Measurements from ENCODE around the gene ARID1B. TPM values are rescaled to one million over a fixed set of nuclear protein-coding genes. Genes with fewer than 3 reads are reported as not detected.
"Not testable (repeated sequence)": the region's sequence is repeated elsewhere in the genome, so short reads cannot be mapped to it uniquely, and the experiment has no call there.

ARID1B gene
- total and polyA plus RNA-seq, 4 donors = 7.0 to 49.0 (median 24.2) TPM

- 86% methylated on average over 4 of the region's 4 CpGs for WGBS
- H3K4me3 ChIP-seq (ENCODE audit: low read depth in 1 of 3, low read length in 3 of 3) = no peak overlapping the region
- no peak for TF ChIP-seq HNF4G (IDR thresholded peaks at IDR 0.05)
- TF ChIP-seq YY1 (IDR thresholded peaks at IDR 0.05) = no peak
- no peak for TF ChIP-seq JUND (IDR thresholded peaks at IDR 0.05)
- TF ChIP-seq NR2F2 (IDR thresholded peaks at IDR 0.05) = no peak
- no peak for TF ChIP-seq HNF4A (conservative IDR thresholded peaks at IDR 0.05)
- no peak for TF ChIP-seq SP1 (IDR thresholded peaks at IDR 0.05)
- TF ChIP-seq, protein P1, sequence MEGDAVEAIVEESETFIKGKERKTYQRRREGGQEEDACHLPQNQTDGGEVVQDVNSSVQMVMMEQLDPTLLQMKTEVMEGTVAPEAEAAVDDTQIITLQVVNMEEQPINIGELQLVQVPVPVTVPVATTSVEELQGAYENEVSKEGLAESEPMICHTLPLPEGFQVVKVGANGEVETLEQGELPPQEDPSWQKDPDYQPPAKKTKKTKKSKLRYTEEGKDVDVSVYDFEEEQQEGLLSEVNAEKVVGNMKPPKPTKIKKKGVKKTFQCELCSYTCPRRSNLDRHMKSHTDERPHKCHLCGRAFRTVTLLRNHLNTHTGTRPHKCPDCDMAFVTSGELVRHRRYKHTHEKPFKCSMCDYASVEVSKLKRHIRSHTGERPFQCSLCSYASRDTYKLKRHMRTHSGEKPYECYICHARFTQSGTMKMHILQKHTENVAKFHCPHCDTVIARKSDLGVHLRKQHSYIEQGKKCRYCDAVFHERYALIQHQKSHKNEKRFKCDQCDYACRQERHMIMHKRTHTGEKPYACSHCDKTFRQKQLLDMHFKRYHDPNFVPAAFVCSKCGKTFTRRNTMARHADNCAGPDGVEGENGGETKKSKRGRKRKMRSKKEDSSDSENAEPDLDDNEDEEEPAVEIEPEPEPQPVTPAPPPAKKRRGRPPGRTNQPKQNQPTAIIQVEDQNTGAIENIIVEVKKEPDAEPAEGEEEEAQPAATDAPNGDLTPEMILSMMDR (IDR thresholded peaks at IDR 0.05; ENCODE audit: low read depth, low read length, missing input control) = no peak
- TF ChIP-seq RAD21 (IDR thresholded peaks at IDR 0.05) = no peak
- TF ChIP-seq RXRA (IDR thresholded peaks at IDR 0.05) = no peak
- no peak for TF ChIP-seq FOXA1 (IDR thresholded peaks at IDR 0.05)
- no peak for TF ChIP-seq FOXA2 (IDR thresholded peaks at IDR 0.05)
- peaks cover 6 to 16% (median 10%) of the 10 kb centered on the region in 4 donors for H3K4me1 ChIP-seq (ENCODE audit: control insufficient read depth in 4 of 4, insufficient read depth in 4 of 4, low read length in 3 of 4)
- H3K9me3 ChIP-seq (ENCODE audit: control insufficient read depth in 4 of 4, low read length in 3 of 4) = no peaks in the 10 kb centered on the region
- no peak overlapping the region for H3K9ac ChIP-seq (ENCODE audit: low read depth in 1 of 2, low read length in 2 of 2)
- H3K36me3 ChIP-seq (ENCODE audit: control insufficient read depth in 4 of 4, insufficient read depth in 3 of 4, low read depth in 1 of 4, low read length in 3 of 4) = no peaks in the 10 kb centered on the region
- DNase-seq (ENCODE audit: low spot score) = no peak
- H3K27me3 ChIP-seq (ENCODE audit: control insufficient read depth in 4 of 4, insufficient read depth in 4 of 4, low read length in 3 of 4) = no peaks in the 10 kb centered on the region
- no peak overlapping the region for H3K27ac ChIP-seq (ENCODE audit: low read depth in 1 of 2, low read length in 2 of 2)
These were observed 166.6 kb downstream of the ARID1B start for GRCh38 chr6:156943816-156944215.

GRCh38 chr6:156944412-156944811, 167.2 kb downstream of the ARID1B start:
- DNase-seq (ENCODE audit: low spot score) = no peak
- H3K4me1 ChIP-seq (ENCODE audit: control insufficient read depth in 4 of 4, insufficient read depth in 4 of 4, low read length in 3 of 4) = peaks cover 6 to 15% (median 9%) of the 10 kb centered on the region in 4 donors

DNA sequence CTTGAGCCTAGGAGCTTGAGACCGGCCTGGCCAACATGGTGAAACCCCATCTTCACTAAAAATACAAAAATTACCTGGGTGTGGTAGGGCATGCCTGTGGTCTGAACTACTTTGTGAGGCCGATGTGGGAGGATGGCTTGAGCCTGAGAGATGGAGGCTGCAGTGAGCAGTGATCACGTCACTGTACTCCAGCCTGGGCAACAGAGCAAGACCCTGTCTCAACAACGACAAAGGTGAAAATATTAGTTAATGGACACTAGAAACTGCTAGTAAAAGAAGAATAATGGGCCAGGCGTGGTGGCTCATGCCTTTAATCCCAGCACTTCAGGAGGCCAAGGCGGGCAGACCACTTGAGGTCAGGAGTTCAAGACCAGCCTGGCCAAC, 168.6 kb downstream of the ARID1B start:
- not testable (repeated sequence) for DNase-seq (ENCODE audit: low spot score); H3K9me3 ChIP-seq (ENCODE audit: control insufficient read depth in 4 of 4, low read length in 3 of 4); H3K4me3 ChIP-seq (ENCODE audit: low read depth in 1 of 3, low read length in 3 of 3); H3K4me1 ChIP-seq (ENCODE audit: control insufficient read depth in 4 of 4, insufficient read depth in 4 of 4, low read length in 3 of 4); H3K27ac ChIP-seq (ENCODE audit: low read depth in 1 of 2, low read length in 2 of 2); H3K36me3 ChIP-seq (ENCODE audit: control insufficient read depth in 4 of 4, insufficient read depth in 3 of 4, low read depth in 1 of 4, low read length in 3 of 4); H3K27me3 ChIP-seq (ENCODE audit: control insufficient read depth in 4 of 4, insufficient read depth in 4 of 4, low read length in 3 of 4); H3K9ac ChIP-seq (ENCODE audit: low read depth in 1 of 2, low read length in 2 of 2)
- WGBS = 98% methylated on average over 6 of the region's 6 CpGs

More at GRCh38 chr6:156944412-156944811, 167.2 kb downstream of the ARID1B start:
- Histone ChIP-seq H3K27ac (ENCODE audit: low read depth in 1 of 2, low read length in 2 of 2) (no peak overlapping the region), H3K36me3 (ENCODE audit: control insufficient read depth in 4 of 4, insufficient read depth in 3 of 4, low read depth in 1 of 4, low read length in 3 of 4) (no peaks in the 10 kb centered on the region), H3K27me3 (ENCODE audit: control insufficient read depth in 4 of 4, insufficient read depth in 4 of 4, low read length in 3 of 4) (no peaks in the 10 kb centered on the region), H3K9ac (ENCODE audit: low read depth in 1 of 2, low read length in 2 of 2) (no peak overlapping the region), H3K9me3 (ENCODE audit: control insufficient read depth in 4 of 4, low read length in 3 of 4) (no peaks in the 10 kb centered on the region), H3K4me3 (ENCODE audit: low read depth in 1 of 3, low read length in 3 of 3) (no peak overlapping the region)
- WGBS = 93% methylated on average over 6 of the region's 6 CpGs
- TF ChIP-seq FOXA1 (IDR thresholded peaks at IDR 0.05) (no peak), REST (IDR thresholded peaks at IDR 0.05) (no peak), ATF3 (IDR thresholded peaks at IDR 0.05) (no peak), HNF4A (conservative IDR thresholded peaks at IDR 0.05) (no peak), GABPA (IDR thresholded peaks at IDR 0.05 in 1 of 2, conservative IDR thresholded peaks at IDR 0.05 in 1 of 2) (no peak)
- TF ChIP-seq, protein P2, sequence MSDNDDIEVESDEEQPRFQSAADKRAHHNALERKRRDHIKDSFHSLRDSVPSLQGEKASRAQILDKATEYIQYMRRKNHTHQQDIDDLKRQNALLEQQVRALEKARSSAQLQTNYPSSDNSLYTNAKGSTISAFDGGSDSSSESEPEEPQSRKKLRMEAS (IDR thresholded peaks at IDR 0.05) = no peak

Measured in liver (tissue), 9 donors.